MV-4-11 (cell line): ENCODE data around the gene JAG1.
"Not testable (repeated sequence)": the region's sequence is repeated elsewhere in the genome, so short reads cannot be mapped to it uniquely, and the experiment has no call there.

Experiments
- DNase-seq: peaks from one replicate; lab custom pipeline; 2025; lab: John Stamatoyannopoulos, UW

The JAG1 gene

GRCh38 chr20:10610251-10610650, 63.5 kb downstream of the JAG1 start:
- no peak for DNase-seq

- DNase-seq: no peak
Measured at GRCh38 chr20:10609770-10610169, 64.0 kb downstream of the JAG1 start.

GRCh38 chr20:10609276-10609675, 64.5 kb downstream of the JAG1 start:
- no peak for DNase-seq

DNA sequence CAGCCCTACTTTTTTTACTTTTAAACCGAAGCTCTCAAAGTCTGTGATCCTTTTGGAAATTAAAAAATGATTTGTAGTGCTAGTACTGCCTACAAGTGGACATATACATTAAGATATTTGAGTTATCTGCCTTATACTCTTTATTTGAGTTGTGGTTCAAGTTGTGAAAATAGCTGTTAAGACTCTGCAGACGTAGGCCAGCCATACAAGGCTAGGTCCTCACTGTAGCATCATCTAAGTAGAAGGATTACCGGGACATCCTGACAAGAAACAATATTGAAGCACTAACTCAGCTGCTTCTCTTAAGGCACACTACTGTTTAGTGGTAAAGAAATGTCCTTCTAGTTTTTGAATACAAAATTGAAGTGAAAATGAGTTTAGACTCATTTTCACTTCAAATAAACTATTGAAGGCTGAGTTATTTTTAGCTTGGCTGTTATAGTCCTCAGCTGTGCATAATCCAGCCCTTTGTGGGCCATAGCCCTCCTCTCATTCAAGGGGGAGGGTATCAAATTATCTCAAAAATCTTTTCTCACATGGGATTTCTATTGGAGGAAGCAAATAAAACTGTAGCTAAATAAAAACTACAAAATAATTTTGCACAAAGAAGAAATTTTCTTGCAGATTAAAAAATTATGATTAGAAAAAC, 68.1 kb downstream of the JAG1 start:
- DNase-seq: no peak

DNA sequence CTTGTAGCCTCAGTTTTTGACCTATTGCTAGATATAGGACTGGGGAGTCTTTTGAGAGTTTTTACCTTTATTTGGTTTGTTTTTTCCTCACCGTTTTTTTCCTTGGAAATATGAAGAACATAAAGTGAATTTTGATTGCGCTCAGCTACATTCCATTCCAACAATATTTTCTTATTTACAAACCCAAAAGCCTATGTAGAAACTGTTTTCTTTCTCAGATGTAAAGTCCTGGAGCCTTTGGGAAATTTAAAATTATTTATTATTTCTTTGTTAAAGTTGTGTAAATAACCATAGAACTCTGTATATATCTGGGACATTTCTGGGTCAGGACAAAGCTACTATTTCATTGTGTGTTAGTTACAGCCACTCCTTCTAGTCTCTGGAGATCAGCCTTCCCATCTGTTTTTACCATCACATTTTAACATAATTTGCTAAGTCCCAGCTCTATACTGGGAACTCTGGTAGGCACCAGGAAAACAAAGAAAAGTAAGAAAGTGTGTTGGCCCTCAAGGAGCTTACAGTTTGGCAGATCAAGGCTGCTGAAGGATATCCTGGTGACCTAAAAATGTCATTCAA, 68.8 kb downstream of the JAG1 start:
- no peak for DNase-seq

- DNase-seq: peak; percentile 3
Measured at GRCh38 chr20:10603971-10604864, 69.6 kb downstream of the JAG1 start.

- no peak for DNase-seq
Measured at GRCh38 chr20:10603378-10603777, 70.4 kb downstream of the JAG1 start.

DNA sequence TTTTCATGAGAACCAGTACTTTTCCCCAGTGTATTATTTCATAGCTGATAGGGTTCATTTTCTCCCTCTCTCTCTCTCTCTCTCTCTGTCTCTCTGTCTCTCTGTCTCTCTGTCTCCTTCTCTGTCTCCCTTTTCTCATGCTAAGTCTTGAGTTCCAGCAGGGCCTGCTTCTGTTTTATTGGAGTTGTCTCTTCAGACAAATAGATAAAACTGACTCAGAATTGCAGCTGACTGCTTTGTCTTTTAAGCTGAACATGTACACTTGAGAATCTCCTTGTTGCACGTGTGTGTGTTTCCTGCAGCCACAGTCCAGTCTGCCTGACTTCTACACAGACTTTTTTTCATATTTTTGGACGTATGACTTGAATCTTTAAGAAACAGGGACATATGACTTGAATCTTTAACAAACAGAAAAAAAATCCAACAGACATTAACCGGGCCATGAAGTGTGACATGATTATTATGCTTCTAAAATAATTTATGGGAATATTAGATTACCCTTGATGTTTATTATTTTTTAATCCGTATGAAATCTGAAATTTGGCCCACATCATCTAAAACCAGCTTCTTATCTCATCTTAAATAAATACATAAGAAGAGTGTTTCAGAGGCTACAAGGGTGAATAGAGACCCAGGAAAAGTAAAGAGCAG, 71.5 kb downstream of the JAG1 start:
- no peak for DNase-seq

DNA sequence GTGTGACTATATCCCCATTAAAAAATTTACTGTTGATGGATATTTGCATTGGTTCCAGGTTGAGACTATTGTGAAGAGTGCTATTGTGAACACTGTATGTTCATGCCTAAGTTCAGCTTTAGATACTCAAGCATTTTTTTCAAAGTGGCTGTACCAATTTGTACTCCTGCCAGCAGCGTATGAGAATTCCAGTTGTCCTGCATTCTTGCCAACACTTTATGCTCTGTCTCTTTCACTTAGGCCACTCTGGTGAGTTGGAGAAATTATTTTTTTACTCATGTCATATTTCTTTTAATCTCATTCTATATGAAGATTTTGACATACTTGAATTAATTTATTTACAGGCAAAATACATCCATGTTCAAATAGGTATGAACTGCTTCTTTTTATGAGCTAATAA, 76.2 kb downstream of the JAG1 start:
- DNase-seq: no peak

DNA sequence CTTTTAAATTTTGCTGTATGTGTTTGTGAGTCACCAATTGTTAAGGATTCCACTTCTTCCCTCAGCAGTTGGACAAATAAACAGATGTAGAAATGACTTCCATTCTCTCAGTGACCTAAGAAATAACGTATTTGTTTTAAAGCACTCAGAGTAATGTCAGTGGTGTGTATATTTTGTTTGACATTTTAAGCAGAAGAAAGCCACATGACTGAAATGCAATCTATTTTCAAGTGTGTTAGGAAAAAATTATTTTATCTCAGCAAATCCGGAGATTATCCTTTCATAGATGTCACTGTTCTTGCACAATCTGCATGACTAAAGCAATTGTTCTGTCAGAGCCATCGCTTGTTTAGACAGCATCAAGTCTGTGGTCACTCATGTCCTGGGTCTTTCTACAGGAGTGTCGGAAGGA, 77.1 kb downstream of the JAG1 start:
- DNase-seq: peak; percentile 82

DNA sequence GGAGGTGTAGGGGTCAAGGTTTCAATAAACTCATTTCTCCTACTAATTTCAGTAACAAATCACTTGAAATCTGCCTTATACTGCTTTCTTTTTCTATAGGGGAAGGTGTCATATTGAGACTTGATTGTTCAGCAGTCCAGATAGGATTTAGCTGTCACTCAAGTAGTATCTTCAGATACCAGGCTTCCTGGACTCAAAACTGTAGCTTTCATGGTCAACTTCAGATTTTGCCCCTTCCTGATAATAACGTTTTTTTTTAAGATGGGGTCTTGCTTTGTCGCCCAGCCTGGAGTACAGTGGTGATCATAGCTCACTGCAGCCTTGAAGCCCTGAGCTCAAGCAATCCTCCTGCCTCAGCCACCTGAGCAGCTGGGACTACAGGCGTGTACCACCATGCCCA, 77.8 kb downstream of the JAG1 start:
- DNase-seq: no peak

GRCh38 chr20:10595266-10595665, 78.5 kb downstream of the JAG1 start:
- DNase-seq: no peak

DNA sequence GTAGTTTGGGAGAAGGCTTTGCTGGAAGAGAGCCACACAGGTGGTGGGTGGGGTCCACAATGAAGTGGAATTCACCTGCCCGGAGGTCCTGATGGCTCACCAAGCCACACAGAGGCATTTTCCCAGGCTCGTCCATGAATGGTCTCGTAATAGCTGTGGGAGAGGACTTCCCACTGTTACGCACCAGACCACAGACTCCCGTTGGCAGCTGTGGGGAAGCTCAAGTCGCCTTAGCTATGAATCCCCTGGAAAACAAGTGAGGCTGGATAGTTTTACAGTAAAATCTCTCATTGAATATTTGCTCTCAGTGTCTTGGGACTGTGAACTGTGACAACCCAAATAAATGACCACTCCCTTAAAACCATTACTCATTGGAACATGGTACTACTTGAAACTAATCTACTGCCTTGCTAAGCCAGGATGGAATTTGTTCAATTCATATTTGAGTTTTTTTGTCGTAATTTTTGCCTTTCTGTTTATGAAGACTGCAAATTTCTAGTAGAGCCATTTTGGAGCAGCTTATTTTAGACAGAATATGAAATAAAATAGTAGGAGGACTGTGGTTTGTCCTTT, 79.4 kb downstream of the JAG1 start:
- DNase-seq: no peak

DNA sequence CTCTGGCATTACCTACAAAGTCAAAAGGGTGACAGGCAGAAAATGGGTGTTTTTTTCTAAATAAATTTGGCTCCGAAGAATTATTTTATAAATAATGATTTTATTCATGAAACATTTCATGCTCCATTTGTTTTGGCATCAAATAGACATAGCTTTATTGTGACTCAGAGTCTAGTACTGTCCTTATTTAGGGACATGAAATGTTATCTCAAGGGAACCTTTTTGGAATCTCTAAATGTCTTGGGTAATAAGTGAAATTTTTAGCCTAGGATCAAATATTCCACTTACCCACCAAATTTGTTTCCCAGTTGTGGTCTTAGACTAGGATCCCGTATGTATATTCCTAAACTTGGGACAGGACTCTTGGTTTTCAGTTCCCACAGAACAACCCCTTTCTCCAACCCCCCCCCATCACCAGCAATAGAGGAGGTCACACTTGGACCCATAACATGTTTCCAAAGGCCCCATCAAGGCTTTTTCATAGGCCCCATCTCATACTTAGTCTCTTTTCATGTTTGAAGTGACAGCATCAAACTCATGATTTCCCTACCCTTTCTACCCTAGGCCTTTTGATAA, 81.8 kb downstream of the JAG1 start:
- no peak for DNase-seq

- no peak for DNase-seq
Measured at GRCh38 chr20:10590950-10591671, 82.7 kb downstream of the JAG1 start.

DNA sequence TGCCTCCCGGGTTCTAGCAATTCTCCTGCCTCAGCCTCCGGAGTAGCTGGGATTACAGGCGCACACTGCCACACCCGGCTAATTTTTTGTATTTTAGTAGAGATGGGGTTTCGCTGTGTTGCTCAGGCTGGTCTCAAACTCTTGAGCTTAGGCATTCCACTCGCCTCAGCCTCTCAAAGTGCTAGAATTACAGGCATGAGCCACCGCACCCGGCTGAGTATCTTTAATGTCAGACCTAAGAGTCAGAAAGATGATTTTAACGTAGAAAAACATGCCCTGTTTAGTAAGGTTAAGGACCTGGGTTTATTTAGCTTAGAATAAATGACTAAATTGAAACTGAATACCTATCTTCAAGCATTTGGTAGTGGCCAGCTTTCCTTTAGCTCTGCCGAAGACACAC, 83.4 kb downstream of the JAG1 start:
- not testable (repeated sequence) for DNase-seq
